HG03342 (cell line): ENCODE results near the gene NLRP1.

ENCODE experiments used
- ATAC-seq: cut with Tn5 transposase; IDR thresholded peaks from one replicate; pipeline ENCODE4 v1.9.1; 2021; ENCODE audit warnings: mild to moderate bottlenecking, moderate library complexity; ENCODE audit not compliant: unreplicated experiment

NLRP1 gene

GRCh38 chr17:5485270-5486205 is 98.8 kb downstream of the NLRP1 start, which contains the start of gene DERL2:
DERL2 (minus strand) TSS chr17:5486178; CDS start chr17:5486161, 17 bp downstream.
- peak; percentile 28 for ATAC-seq

- no peak for ATAC-seq
These were observed 102.9 kb downstream of the NLRP1 start for GRCh38 chr17:5481451-5481850.

GRCh38 chr17:5480962-5481361 is 103.3 kb downstream of the NLRP1 start:
- no peak for ATAC-seq

- ATAC-seq = no peak
These were observed 105.3 kb downstream of the NLRP1 start for GRCh38 chr17:5478992-5479391.

- no peak for ATAC-seq
These were observed 110.4 kb downstream of the NLRP1 start for GRCh38 chr17:5473906-5474305.

- ATAC-seq = no peak
These were observed 111.8 kb downstream of the NLRP1 start for GRCh38 chr17:5472511-5472910.

- ATAC-seq = peak; percentile 6
These were observed 116.2 kb downstream of the NLRP1 start for GRCh38 chr17:5468075-5468473.

GRCh38 chr17:5467416-5467815 is 116.9 kb downstream of the NLRP1 start:
- ATAC-seq = no peak

- no peak for ATAC-seq
These were observed 118.0 kb downstream of the NLRP1 start for GRCh38 chr17:5466295-5466694.

GRCh38 chr17:5464717-5465507 is 119.4 kb downstream of the NLRP1 start:
- no peak for ATAC-seq
